Suprapubic skin (tissue), 4 donors: ENCODE data around the gene ISG20L2.

Experiments
- POLR2A ChIP-seq, 2 donors: fragments of 450-650 bp; IDR thresholded peaks; one replicate each; pipeline ENCODE4 v1.6.1; 2017; ENCODE audit warnings: antibody characterized with exemption in 2 of 2, mild to moderate bottlenecking in 2 of 2, moderate library complexity in 2 of 2
- POLR2AphosphoS5 ChIP-seq, 3 donors: sonication (generic); formaldehyde crosslinking; IDR thresholded peaks; one replicate each; pipeline ENCODE4 v1.6.1; 2017; ENCODE audit warnings: antibody characterized with exemption in 3 of 3

DNA sequence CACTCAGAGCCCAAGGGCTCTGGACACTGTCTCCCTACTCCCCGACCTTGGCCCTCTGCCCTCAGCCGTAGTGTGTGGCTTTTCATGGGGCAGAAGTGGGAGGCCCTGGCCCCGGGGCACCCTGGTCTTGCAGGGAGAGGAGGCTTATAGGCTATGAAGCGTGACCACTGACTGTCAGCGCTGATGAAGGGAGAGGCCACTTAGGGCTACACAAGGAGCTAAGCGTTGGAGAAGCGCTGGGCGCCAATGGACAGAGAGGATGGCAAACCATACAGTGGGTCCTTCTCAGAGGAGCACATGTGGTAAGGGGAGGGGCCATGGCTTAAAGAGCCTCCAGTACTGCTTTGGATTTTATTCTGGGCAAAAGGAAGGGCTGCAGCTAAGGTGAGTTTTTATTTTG lies 31.1 kb downstream of the ISG20L2 start:
- TF ChIP-seq POLR2A (IDR thresholded peaks at IDR 0.05) (no peak), POLR2AphosphoS5 (IDR thresholded peaks at IDR 0.05) (no peak)
